T1000 (cell line): ENCODE results near the gene USP24.
A peak's percentile ranks its signal among the peaks of the same experiment; 100 is the strongest.

Experiments used
- DNase-seq: peaks from one replicate; lab custom pipeline; 2025; ENCODE audit warnings: mixed read lengths; lab: John Stamatoyannopoulos, UW

Gene USP24

GRCh38 chr1:55156093-55156492 lies 59.1 kb downstream of the USP24 start:
- DNase-seq: no peak

- DNase-seq: no peak
Observed at GRCh38 chr1:55155522-55155921, 59.6 kb downstream of the USP24 start.

DNA sequence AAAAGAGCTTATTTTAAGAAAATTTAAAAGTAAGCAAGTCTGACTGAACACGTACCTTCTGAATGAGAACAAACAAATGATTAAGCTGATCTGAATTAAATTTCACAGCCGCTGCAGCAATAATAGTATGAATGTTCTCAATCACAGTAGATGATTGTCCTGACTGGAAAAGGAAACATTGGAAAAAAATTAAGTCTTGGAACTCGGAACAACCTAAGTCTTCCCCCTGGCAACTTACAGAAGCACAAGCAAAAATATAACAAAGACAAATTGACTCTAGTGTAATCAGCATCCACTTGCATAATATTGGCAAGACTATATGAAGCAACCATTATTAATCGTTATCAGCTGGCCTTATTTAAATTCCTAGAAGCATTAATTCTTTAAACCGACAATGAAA lies 60.5 kb downstream of the USP24 start:
- DNase-seq: no peak

DNA sequence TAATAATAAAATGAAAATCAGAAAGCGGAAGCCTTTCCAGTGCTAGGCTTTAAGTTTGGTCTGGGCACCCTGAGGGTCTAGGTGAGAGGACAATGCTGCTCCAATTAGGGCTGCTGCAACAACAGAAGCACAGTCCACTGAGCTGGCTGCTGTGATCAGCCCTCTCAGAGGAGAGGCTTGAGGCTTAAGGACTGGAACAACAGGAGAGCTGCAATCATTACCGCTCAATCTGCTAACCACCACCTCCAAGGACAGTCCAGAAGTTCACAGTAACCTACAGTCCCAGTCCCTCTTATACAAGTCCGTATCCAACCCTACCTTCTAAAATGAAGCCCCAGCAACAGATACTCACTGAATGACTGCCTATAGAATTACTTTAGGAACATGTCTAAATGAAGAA lies 62.1 kb downstream of the USP24 start:
- no peak for DNase-seq

DNA sequence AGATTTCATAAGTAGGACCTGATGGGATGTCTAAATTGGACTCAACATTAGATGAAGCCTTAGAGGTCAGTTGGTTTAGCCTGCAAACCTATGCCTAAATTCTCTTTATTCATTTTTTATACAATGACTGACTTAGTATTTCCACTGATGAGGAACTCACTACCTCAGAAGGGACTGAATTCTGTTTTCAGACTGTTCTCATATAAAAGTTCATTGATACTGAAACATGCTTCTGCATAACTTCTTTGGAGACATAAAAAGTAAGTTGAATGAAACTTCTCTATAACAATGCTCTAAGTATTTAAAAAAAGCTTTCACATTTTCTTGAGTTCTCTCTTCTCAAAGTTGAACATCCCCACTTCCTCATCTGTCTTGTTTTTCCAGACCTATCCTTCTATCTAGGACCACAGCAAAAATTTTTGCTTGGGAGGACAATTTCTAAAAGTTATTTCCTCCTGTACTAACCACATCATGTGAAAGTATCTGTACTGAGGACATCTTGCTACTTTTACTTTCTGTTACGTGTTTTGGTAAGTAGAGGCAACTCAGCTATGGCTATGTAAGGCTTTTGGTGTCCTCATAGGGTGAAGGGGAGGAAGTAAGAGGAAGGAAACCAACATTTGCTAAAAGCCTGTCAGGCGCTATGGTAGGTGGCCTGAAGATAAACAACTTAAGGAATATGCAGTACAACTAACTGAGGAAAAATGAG lies 64.1 kb downstream of the USP24 start:
- no peak for DNase-seq

DNA sequence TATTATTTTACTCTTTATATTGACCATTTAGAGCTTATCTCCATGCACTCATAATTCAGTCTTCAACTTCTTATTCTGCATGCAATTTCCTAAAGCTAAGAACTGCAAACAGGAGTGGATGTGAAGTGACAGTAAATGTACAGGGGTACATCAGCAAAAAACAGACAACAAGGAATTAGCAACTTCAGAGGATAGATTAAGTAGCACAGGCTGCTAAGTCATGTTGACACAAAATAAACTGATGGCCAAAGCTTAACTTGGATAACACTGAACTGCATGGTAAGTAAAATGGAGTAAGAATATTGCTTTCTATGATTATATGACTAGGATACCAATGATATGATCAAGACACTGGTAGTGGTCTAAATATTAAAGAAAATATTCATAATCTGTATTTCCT lies 66.5 kb downstream of the USP24 start:
- no peak for DNase-seq

- no peak for DNase-seq
Observed at GRCh38 chr1:55147524-55147923, 67.6 kb downstream of the USP24 start.

GRCh38 chr1:55146781-55147180 lies 68.4 kb downstream of the USP24 start:
- DNase-seq: no peak

- DNase-seq: no peak
Observed at GRCh38 chr1:55144886-55145285, 70.3 kb downstream of the USP24 start.

DNA sequence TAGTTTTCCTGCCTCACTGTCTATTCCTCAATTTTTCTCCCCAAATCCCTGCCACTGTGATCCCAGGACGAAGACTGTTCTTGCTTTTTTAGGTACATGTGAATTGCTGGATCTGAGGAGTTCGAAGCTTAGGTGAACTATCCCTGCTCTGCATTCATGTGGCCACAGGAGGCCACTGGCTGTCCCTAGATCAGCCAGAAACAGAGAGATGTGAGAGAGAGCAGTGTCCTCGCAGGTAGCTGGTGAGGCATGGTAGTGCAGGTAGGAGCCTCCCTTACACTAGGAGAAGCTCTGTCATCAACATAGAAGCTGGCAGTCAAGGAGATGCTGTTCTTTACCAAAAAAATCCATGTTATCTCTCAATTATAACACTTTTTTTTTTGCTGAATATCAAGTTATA lies 71.5 kb downstream of the USP24 start:
- DNase-seq: no peak

GRCh38 chr1:55141295-55141893 lies 73.8 kb downstream of the USP24 start:
- no peak for DNase-seq

- peak; percentile 48 for DNase-seq
Observed at GRCh38 chr1:55140546-55140983, 74.6 kb downstream of the USP24 start.

- DNase-seq: no peak
Observed at GRCh38 chr1:55140137-55140536, 75.0 kb downstream of the USP24 start.

- DNase-seq: no peak
Observed at GRCh38 chr1:55138823-55139222, 76.3 kb downstream of the USP24 start.

DNA sequence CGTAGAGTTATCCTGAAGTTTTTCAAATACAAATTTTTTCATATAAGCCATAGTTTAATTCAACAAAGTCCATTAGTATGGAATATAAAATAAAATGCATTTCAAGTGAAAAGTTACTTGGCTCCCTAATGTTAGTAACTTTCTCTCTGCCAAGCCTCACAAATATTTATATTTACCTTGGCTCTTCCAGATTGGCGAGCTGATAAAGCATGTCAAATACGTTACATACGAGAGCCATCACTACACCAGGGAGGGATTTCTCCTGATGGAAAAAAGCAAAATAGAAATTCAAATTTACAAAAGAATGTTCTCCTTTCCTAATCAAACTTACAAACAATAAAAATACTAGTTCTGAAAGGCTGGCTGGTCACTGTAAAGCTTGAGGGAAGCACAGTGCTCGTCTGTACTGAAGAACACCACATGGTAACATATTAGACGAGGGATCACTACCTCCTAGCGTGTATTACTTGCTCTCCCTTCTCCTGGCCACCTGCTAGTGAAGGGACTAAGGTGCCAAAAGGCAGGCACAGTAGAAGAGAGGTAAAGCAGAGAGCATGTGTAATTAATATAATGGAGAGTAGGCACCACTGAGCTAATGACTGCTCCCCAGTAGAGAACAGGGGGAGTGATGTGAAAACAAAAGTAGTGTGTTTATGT lies 80.9 kb downstream of the USP24 start:
- no peak for DNase-seq

- DNase-seq: no peak
Observed at GRCh38 chr1:55131801-55132200, 83.4 kb downstream of the USP24 start.

DNA sequence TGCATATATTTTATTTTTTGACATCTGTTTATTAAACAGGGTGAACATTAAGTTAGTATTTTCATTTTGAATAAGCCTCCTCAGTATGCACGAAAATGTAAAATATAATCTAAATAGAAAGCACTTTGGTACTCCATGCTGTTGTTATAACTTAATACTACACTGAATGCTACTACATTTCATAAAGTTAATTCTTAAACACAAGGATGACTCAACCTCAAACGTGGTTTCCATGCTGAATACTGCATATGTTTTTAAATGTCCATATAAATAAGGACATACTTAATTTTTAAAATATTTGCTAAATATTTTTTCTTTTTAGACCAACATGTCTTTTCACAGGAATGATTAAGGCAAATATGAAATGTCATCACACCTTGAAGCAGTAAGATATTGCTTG lies 83.9 kb downstream of the USP24 start:
- DNase-seq: no peak

DNA sequence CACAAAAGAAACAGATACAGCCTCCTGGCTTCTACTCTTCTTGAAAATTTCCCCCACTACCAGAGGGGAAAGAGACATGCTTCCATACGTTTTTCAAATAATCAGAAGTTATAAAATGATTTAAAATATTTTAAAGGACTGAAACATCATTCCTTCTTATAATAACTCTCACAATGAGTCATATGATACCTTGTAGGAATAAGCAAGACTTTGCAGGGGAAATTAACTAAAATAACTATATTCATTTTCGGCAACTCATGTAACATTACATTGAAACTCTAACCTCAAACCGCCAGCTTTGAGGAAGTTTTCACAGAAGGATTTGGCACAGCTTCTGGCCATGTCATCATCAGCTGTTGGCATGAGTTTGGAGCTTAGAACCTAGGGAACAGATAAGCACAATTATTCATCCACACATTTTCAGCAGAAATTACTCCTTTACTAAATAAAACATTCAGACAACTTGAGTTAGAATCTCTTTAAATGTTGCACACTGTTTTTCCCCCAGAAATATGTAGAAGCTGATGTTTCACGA lies 85.9 kb downstream of the USP24 start:
- no peak for DNase-seq

DNA sequence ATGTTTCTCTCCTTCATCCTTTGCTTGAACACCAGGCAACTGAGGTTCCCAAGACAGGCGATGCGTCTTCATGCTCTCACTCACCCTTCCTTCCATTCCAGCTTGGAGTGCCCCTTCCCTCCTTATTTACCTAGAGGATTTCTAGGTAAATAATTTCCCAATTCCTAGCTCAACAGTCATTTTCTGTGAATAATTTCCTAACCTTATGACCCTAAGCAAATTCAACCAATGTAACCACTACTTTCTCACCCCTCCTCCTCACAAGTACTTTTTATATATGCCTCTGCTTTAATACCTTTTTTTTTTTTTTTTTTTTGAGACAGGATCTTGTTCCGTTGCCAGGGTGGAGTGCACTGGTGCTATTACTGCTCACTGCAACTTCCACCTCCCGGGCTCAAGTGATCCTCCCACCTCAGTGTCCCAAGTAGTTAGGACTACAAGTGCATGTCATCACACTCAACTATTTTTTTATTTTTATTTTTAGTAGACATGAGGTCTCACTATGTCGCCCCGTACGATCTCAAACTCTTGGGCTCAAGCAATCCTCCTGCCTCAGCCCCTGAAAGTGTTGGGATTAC lies 86.7 kb downstream of the USP24 start:
- no peak for DNase-seq

GRCh38 chr1:55127827-55128343 lies 87.3 kb downstream of the USP24 start:
- no peak for DNase-seq

DNA sequence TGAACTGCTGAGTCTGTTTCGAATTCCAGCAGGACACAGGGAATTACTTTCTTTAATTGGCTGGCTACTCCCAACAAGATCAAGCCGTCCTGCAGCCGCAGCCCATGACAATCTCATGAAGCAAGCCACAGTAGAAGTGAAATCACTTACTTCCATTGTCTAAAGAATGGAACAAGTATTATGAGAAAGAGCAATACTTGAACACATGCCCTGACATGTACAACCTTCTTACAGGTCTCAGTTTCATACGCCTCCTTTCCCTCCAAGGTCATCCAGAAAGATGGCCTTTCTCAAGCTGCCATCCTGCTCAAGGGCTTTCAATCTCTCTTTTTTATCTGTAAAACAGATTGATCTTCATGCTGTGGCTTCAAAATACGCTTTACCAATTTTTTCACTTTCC lies 90.7 kb downstream of the USP24 start:
- no peak for DNase-seq

DNA sequence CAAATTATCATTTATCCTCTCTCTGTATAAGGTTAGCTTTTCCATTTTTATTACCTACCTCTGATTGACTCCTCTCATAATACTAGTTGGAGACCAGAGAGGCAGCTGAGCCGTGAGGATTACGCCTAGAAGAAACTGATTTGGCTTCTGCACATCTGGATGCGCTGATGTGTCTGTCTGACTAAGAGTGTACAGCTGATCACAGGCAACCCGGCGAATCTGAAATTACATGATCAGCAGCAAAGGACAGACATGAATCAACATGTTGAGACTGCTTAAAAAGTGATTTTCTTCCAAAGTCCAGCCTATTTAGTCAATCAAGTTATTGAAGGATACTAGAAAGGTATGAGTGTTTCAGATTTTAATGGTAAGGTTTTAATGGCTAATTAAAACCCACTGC lies 94.6 kb downstream of the USP24 start:
- DNase-seq: no peak
